Activated naive CD8-positive, alpha-beta T cell treated with anti-CD3 and anti-CD28 coated beads, Interleukin-2, amount 50 U/mL, for 16 hours (primary cell): Measurements from ENCODE around the gene STAC2.
"Not testable (repeated sequence)": the region's sequence is repeated elsewhere in the genome, so short reads cannot be mapped to it uniquely, and the experiment has no call there.

ENCODE experiments used
- DNase-seq: peaks from one replicate; pipeline ENCODE4 v3.0.0-alpha.2; 2020; ENCODE audit warnings: low read depth, low spot score

STAC2 gene, protein sequence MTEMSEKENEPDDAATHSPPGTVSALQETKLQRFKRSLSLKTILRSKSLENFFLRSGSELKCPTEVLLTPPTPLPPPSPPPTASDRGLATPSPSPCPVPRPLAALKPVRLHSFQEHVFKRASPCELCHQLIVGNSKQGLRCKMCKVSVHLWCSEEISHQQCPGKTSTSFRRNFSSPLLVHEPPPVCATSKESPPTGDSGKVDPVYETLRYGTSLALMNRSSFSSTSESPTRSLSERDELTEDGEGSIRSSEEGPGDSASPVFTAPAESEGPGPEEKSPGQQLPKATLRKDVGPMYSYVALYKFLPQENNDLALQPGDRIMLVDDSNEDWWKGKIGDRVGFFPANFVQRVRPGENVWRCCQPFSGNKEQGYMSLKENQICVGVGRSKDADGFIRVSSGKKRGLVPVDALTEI

DNA sequence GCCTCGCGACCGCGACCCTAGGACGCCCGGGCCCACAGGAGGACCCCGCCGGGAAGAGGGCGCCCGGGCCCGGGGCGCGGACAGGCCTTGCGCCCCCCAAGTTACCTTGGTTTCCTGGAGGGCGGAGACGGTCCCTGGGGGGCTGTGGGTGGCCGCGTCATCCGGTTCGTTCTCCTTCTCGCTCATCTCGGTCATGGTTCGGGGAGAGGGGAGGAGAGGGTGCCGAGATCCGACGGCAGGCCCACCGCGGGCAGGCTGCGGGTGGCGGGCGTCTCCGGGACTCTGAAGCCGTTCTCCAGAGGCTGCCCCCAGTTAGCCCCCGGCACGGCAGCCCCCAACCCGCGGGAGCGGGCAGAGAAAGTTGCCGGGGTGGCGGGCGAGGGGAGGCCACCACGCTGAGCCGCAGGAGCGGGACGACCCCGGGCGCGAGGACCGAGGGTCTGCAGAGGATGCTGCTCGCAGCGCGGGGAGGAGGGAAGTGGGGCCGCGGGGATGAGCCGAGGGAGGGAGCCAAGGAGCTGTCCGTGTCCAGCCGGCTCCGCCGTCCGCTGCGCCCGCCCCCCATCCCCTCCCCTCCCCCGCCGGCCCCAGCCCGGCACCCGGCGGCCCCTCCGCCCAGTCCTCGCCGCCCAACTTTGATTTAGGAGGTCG, at the start of gene STAC2:
Gene STAC2, minus strand, starts transcription at position 638 of the 651 bp plus-strand sequence. Its CDS starts 443 bp downstream, at position 195.
- no peak for DNase-seq

DNA sequence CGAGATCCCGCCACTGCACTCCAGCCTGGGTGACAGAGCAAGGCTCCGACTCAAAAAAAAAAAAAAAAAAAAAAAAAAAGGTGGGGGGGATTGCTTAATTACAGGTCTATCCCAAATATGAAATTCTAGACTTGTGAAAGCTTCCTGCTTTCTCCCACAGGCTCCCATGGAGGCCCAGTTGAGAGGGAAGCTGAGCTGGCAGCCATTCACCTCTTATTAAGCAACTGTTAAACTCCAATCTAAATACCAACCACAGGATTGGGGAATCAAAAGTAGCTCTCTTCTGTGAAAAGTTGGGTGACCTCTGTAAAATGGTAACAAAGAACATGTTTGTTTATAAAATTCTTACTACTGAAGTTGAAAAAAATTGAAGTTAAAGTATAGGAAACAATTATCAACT, 45.8 kb upstream of the STAC2 start:
- DNase-seq: no peak

DNA sequence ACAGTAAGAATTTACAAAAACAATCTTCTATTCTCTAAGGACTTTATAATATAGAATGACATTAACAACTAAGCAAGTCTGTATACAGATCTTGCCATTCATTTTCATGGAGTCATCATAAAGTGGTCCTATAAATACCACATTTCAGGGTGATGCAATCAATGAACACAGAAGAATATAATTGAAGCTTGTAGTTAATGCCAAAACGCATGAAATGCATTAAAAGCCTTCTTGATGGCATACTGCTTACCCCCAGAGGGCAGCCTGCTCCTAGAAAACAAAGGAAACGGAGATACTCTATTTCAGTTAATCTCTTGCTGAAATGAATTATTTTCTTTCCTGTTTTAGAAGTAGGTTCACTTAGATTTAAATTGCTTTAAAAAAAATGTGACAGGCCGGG, 45.2 kb upstream of the STAC2 start:
- DNase-seq: no peak

DNA sequence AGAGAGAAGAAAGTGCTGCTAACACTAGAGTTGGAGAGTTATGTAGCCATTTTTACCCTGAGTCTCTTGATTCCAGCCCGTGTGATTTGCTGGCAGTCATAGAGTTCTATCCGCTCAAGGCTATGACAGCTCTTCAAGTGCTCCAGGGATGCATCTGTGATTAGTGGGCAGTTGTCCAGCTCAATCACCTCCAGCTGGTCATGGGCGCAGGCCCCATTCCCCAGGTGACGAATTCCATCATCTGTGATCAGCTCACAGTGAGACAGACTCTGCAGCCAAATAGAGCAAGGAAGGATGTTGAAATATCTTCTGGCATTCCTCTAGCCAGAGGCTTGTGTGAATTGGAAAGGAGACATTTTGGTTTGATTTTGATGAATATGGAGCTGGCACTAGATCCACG, 38.4 kb upstream of the STAC2 start:
- DNase-seq: no peak

DNA sequence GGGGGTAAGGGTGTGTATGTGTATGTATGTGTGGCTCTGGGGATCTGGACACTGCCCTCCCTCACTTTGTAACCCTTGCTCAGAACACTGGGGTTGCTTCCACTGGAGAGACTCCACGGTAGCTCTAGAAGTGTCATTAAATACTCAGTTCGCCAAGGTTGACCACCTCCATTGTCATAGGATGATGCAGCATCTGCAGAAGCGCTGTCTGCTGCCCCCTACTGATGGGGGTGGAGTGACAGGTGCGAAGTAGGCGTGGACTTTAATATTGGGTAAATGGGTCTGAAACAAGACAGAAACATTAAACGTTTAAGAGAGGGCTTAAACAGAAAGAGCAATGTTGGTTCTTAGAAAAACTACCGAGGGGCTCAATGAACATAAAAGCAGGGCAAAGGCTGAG, 35.5 kb upstream of the STAC2 start:
- DNase-seq: no peak

DNA sequence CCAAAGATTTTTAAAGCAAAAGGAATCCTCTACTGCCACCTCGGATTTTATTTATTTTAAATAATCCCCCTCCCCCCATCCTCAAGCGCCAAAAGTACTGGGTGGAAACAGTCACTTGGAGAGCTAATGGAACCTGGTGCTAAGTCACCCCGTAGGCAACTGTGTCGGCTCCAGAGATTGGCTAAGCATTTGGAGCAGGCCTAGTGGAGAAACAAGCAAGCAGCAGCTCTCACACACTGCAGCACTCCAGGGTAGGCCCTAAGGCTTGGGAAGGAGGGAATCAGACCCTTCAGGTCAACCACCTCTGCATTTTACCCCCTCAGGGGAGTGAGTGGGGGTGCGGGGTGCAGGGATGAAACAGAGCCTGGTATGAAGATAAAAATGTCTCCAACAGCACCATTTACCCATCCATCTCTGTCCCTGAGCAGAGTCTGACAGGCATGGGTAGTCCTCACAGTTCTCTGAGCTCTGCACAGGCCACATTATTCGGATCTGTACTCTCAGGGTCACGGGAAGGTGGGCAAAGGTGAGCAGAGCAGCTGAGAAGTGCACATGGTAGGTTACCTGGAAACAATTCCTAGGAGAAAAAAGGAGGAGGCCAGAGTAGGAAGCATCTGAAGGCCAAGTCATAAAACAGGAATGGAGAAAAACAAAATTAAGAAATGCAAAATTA, 27.2 kb upstream of the STAC2 start:
- DNase-seq: no peak

DNA sequence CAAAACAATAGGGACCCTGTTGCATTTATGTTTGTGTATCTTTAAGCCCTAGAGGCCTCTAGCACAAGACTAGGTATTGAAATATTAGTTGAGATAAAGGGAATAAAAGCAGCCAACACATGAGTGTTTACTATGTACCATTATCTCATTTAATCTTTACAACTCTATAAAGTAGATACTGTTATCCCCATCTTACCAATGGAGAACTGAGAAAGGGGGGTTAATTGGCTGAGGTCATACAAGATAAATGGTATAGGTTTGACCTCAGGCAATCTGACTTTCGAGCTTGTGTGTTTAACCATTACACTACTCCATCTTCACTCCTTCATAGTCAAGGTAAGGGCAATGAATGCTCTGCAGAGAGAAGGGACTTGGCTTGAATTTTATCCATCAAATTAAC, 26.3 kb upstream of the STAC2 start:
- DNase-seq: no peak

DNA sequence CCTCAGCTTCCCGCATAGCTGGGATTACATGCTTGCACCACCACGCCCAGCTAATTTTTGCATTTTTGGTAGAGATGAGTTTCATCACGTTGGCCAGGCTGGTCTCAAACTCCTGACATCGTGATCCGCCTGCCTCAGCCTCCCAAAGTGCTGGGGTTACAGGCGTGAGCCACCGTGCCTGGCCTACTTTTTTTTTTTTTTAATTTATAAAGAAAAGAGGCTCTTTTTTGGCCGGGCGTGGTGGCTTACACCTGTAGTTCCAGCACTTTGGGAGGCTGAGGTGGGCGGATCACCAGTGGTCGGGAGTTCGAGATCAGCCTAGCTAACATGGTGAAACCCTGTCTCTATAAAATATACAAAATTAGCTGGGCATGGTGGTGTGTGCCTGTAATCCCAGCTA, 24.3 kb upstream of the STAC2 start:
- not testable (repeated sequence) for DNase-seq

DNA sequence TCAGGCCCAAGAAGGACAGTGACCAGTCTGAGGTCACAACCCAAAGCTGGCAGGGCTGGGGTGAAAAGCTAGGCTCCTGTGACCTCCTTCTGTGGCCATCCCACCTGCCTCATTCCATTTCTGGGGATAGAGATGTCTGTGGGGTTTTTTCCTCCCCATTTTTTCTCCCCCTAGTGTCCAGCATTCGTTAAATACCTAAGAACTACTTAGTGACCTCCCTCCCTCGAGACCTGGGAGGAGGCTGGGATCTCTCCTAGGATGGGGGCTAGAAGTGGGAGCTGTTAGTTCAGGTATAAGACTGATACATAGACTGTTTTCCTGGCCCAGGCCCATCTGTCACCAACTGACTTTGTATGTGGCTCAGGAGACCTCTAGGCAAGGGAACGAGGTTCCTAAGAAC, 20.5 kb upstream of the STAC2 start:
- no peak for DNase-seq

DNA sequence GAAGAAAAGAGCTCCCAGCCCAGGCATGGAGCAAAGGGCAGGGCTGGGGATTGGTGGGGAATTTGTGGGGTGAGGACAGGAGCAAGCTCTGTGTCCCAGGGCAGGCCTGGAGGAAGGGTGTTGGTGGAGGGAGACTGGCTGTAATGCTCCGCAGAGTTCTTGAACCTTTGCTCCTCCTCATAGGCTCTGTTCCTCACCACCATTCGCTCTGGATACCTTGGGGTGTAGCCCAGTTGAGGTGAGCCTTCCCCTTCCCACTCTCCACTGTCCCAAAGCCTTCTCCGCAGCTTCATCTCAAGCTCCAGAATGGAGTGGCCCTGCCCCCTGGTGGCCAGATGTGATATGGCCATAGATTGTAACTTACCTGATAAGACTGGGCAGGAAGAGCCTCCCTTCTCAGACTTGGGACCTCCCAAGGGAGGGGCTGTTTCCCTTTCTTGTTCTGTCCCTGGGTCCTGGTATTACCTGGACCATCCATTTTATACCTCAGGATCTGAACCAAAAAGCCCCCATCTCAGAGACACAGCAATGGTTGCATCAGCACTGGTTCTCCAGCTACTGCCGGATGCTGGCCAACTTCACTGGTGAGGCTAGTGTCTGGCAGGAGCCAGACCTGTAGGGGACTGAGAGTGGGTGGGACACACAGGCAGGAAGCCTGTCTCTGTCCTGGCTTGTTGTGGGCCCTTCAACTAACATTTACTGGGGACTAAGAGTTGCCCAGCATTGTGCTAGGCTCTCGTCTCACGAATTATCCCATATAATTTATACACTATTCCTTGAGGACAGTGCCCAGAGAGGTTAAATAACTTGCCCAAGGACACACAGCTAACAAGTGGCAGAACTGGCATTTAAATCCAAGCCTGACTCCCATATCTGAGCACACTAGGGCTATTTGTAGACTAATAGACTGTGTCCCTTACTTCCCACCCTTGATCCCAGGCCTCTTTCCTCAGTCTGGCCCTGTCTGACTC, 19.1 kb upstream of the STAC2 start:
- peak; percentile 70 for DNase-seq

DNA sequence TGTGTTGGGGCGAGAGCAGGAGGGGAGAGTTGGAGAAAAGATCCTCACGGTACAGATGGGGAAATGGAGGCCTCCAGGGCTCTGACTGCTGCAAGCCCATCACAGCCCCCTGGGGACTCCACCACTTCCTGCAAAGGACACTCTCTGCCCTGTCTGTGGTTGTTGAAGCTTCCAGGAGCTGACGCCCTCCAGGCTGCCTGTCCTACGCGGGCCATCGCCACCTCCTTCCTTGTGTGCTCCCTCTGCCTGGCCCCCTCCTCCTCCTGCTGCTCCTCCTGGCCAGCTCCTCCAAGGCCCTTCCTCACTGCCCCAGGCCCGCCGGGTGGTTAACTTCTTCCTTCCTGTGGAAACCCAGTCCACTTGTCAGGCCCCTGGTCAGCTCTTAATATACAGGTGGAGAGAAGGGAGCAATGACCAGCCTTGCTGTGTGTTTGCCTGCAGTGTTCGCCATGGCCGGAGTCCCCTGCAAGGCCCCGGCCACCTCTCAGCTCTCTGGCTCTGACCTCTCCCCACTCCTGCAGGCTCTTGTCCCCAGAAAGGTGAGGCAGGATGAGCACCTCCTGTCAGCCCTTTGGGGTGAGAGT, 18.4 kb upstream of the STAC2 start:
- DNase-seq: no peak

DNA sequence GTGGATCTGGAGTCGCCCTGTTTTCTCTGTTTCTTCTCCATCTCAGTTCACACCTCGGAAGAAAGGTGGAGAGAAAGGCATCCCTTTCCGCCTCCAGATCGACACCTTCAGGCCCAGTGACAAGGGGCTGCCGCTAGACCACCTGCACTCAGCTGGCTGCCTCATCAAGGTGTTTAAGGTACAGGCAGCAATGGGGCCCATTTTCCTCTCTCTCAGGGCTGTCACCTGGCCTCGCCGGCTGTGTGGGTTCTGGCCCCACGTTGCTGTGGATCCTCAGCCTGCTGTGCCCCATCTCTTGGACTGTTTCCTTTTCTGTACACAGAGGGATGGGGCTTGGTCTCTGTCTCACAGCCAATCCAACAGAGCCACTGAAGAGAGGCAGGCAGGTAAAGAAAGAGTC, 17.4 kb upstream of the STAC2 start:
- no peak for DNase-seq

DNA sequence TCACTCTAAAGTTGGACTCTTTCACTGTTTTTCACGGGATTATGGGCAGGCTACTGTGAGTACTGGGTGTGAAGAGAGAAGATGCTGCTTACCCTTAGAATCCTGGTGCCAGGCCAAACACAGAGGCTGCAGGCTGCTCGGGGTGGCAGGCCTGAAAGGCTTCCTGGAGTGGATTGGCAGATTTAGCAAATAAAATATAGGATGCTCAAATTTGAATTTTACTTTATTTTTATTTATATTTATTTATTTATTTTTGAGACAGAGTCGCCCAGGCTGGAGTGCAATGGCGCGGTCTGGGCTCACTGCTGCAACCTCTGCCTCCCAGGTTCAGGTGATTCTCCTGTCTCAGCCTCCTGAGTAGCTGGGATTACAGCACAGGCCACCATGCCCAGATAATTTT, 14.9 kb upstream of the STAC2 start:
- no peak for DNase-seq

DNA sequence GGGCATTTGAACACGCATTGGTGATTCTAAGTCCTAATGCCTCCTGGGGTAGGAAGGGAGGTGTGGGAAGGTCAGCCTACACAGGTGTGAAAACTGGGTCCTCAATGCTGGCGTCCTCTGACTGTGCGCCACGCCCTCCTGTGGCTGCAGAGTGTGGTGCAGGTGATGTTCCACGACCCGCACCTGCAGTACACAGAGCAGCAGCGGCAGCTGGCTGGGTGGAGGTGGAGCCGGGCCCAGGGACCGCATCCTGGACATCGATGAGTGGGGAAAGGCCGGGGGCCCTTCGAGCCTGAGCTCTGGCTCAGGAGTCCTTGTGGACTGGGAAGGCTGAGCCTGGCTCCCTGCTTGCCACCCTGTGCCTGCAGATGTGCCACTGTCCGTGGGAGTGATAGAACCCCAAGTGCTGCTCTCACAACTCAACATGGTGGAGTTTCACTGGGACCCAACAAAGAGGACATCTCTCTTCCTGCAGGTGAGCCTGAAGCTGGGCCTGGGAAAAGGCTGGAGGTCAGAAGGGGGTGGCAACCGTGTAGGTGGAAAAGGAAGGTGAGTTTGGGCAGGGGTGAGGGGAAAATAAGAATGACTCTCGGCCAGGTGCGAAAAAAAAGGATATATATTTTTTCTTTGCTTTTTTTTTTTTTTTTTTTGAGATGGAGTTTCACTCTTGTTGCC, 14.0 kb upstream of the STAC2 start:
- peak; percentile 25 for DNase-seq

DNA sequence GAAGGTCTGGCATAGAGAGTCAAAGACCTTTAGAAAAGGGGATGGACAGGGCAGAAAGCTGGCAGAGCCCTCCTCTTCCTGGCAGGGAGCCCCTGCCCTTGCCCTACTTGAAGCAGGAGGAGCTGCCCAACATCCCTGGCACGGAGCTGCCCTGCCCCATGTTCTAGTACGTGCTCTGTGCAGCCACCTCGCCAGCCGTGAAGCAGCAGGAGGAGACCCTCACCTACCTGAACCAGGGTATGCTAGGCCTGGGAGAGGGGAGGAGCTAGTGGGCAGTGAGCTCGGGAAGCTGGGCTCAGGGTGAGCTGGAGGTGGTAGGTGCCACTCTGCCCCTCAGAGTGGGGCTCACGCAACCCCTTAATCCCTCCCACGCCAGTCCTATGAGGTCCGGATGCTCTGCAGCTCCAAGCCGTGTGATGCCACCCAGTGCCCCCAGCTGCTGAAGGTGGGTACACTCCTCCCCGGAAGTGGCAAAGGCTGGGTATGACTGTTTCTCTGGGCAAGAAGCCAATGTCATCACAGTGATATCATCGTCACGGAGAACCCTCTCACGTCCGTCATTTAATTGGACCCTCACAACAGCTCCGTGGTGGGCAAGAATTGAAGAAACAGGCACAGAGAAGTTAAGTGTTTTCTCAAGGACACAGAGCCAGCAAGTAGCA, 12.7 kb upstream of the STAC2 start:
- peak; percentile 38 for DNase-seq

DNA sequence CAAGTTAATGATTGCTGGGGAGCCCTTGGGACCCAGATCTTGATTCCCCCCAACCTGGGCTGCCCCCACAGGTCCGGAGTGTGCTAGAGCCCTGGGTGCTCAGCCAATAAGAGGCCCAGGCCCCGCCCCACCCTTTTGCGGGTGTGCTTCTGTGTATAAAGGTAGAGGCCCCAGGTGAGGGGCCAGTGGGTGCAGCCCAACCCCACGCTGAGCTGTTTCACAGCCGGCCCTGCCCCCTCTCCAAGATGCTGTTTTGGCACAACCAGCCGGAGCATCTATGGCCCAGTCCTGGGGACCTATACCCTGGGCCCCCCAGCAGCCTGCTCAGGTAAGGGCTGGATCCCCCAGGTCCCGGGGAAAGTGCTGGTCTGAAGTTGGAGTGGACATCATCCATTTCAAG, 11.8 kb upstream of the STAC2 start:
- DNase-seq: no peak

DNA sequence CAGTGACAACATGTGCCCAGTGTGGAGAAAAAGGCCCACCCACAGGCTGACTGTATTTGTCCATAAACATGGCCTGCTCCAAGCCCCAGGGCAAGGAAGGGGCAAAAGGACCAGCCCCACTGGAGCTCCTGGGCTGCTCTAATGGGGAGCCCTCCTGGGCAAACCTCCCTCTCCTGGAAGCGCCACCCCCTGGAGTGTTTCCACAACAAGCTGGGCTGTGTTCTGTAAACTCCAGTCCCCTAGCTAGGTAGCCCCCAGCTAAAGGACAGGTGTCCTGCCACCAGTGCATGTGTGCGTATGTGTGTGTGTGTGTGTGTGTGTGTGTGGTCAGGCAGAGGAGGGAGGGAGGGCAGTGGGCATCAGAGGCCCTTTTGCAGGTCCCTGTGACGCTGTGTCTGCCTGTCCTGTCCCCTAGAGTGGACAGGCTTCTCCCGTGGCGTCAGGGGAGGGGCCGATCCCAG, 11.3 kb upstream of the STAC2 start:
- no peak for DNase-seq

DNA sequence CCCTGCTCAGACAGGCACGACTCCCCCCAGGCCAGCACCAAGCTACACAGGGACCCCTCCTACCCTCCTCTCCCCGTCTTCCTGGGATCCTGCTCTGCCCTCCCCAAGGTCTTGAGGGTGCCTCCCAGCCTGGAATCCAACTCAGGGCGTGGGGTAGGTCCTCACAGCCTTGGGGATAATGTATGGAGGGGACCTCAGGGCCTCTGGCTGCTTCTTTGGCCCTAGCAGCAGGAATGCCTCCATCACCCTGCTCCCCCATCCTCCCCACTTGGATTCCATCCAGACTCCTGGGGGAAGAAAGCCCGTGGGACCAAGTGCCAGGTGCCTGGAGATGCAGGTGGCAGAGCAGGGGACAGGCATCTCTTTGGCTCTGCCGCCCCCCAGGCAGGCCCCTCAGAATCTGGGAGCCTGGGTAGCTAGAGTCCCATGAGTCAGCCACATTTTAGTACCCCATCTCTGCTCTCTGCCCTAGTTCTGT, 10.7 kb upstream of the STAC2 start:
- no peak for DNase-seq

DNA sequence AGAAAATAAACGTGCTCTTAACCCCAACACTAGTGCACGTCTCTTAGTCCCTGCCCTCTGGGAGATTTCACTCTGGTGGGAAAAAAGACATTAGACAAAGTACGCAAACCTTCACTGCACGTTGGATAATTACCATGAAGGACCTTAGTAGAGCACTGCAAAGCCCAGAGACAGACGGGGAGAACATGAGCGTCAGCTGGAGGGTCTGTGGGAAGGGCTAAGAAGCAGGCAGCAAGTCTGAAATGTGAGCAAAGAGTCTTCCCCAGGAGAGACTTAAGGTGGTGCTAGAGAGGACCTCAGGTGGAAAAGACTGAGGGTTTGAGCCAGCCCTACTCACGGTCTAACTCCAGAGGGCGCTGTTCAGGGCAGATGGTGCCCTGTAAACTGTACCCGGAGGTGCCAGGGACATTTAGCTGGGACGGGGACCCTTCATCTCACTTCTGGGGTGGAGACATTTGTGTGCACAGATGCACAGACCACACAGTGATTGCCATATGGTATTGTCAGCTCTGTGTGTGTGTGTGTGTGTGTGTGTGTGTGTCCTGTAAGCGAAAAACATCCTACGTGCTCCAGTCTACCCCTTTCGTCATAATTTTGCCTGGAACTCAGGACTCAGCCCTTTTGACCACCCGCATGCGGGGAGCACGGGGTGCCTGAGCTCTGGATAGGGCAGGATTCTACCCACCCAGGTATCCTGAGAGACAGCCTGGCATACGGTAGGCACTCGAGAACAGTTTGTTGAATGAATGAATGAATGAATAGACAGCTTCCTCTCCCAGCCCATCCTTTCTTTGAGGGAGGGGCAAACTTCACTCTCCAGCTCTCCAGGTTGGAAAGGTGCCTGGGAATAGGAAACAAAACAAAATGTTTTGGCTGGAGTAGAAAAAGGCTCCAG, 10.1 kb upstream of the STAC2 start:
- no peak for DNase-seq
